ENCODE measurements around the gene PPAT. TPM values are rescaled to one million over a fixed set of nuclear protein-coding genes. Genes with fewer than 3 reads are reported as not detected.

The PPAT gene
- total RNA-seq, 2 experiments from 2014 or later = 36.8 to 48.2 TPM

GRCh38 chr4:56345458-56345857 lies 90.0 kb downstream of the PPAT start:
- ChIA-PET CTCF (interaction anchor here (0.6 kb wide), 1 partner anchor 18 kb away, joined by 3 read pairs; no protein-coding TSS in a partner anchor), POLR2A (no interaction called here)
- H3K27me3 Mint-ChIP-seq = no peaks in the 10 kb centered on the region
- DNase-seq (no peak), ATAC-seq (no peak)
- peaks cover 13% of the 10 kb centered on the region for H3K36me3 Mint-ChIP-seq (ENCODE audit: low read depth)
- no peak overlapping the region for H3K27ac Mint-ChIP-seq
- intact Hi-C loops (cut with DNase I, micrococcal nuclease) = no loop called here
- H3K4me3 Mint-ChIP-seq = no peak overlapping the region
- H3K9me3 Mint-ChIP-seq (ENCODE audit: low read depth) = no peaks in the 10 kb centered on the region
- no peaks in the 10 kb centered on the region for H3K4me1 Mint-ChIP-seq

Other genes with a start within 250 kb of the PPAT start
- gene AASDH, start 48.1 kb downstream of the PPAT start, total RNA-seq = 10 to 100 TPM; 13.3 to 16.4 TPM
- 100 to 1,000 TPM; 369 to 437 TPM for gene PAICS, start 645 bp upstream of the PPAT start, total RNA-seq
- gene SRP72, start 32.0 kb upstream of the PPAT start, total RNA-seq = 100 to 1,000 TPM; 181 to 204 TPM
- gene ARL9, start 70.2 kb upstream of the PPAT start, total RNA-seq = under 1 TPM; 0.25 to 0.37 TPM
- gene HOPX, start 245.7 kb upstream of the PPAT start, total RNA-seq = 10 to 100 TPM; 56.3 to 83.9 TPM

All from activated CD4-positive, alpha-beta T cell treated with anti-CD3 and anti-CD28 coated beads for 36 hours (primary cell).